ENCODE data around the gene HASPIN.
A peak's percentile ranks its signal among the peaks of the same experiment; 100 is the strongest.

DNA sequence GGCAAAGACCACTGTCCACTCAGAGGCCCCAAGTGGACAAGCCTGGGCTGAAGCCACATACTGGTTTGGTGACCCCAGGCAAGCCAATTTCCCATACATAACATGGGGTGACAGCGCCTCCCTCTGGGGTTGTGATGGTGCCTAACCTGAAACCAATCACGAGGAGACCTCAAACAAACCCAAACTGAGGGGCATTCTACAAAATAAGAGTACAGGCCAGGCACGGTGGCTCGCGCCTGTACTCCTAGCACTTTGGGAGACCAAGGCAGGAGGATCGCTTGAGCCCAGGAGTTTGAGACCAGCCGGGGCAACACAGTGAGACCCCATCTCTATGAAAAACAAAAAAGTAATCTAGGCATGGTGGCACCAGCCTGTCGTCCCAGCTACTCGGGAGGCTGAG lies 31.4 kb upstream of the HASPIN start:
- TF ChIP-seq, protein P1, sequence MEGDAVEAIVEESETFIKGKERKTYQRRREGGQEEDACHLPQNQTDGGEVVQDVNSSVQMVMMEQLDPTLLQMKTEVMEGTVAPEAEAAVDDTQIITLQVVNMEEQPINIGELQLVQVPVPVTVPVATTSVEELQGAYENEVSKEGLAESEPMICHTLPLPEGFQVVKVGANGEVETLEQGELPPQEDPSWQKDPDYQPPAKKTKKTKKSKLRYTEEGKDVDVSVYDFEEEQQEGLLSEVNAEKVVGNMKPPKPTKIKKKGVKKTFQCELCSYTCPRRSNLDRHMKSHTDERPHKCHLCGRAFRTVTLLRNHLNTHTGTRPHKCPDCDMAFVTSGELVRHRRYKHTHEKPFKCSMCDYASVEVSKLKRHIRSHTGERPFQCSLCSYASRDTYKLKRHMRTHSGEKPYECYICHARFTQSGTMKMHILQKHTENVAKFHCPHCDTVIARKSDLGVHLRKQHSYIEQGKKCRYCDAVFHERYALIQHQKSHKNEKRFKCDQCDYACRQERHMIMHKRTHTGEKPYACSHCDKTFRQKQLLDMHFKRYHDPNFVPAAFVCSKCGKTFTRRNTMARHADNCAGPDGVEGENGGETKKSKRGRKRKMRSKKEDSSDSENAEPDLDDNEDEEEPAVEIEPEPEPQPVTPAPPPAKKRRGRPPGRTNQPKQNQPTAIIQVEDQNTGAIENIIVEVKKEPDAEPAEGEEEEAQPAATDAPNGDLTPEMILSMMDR (IDR thresholded peaks at IDR 0.05; ENCODE audit: borderline replicate concordance, extremely low read depth, low read length, poor library complexity, severe bottlenecking), result peak; percentile 35
- TF ChIP-seq EZH2 (IDR thresholded peaks at IDR 0.05; ENCODE audit: borderline replicate concordance, low read depth, low read length, severe bottlenecking), result no peak
